Breast epithelium (tissue), 3 donors: ENCODE data around the gene NRXN2.

Experiments
- CTCF ChIP-seq, 3 donors: fragments of 450-650 bp; IDR thresholded peaks; one replicate each; pipeline ENCODE4 v1.5.1; 2016 to 2017; ENCODE audit warnings: antibody characterized with exemption in 3 of 3, mild to moderate bottlenecking in 3 of 3, moderate library complexity in 3 of 3
- POLR2A ChIP-seq: fragments of 450-650 bp; IDR thresholded peaks from one replicate; pipeline ENCODE4 v1.6.1; 2016; ENCODE audit warnings: antibody characterized with exemption, mild to moderate bottlenecking, moderate library complexity
- POLR2AphosphoS5 ChIP-seq, 3 donors: sonication (generic); formaldehyde crosslinking; IDR thresholded peaks; one replicate each; pipeline ENCODE4 v1.6.1; 2017; ENCODE audit warnings: antibody characterized with exemption in 3 of 3

- TF ChIP-seq POLR2A (no peak), CTCF (IDR thresholded peaks at IDR 0.05) (peak; percentile 32 to 51 (median 43)), POLR2AphosphoS5 (IDR thresholded peaks at IDR 0.05) (peak in 1 of 3 donors; percentile 31)
Measured at GRCh38 chr11:64743591-64744543, 20.9 kb upstream of the NRXN2 start, which contains the start of gene RASGRP2.
